Stomach (tissue), 9 donors: ENCODE measurements around the gene MPC2. TPM values are rescaled to one million over a fixed set of nuclear protein-coding genes. Genes with fewer than 3 reads are reported as not detected.

Experiments used
- DNase-seq, 2 donors: peaks; one replicate each; pipeline versions ENCODE4 v3.0.0 to v3.0.0-alpha.2; 2013 to 2019
- H3K27ac ChIP-seq, 5 donors: fragments of 200-600 bp in 4 of 5; sonication (generic) in 4 of 5; one replicate each; pipeline ENCODE4 v1.5.1; 2013 to 2019; ENCODE audit warnings: mild to moderate bottlenecking in 1 of 5, moderate library complexity in 1 of 5
- H3K27me3 ChIP-seq, 3 donors: fragments of 200-600 bp; sonication (generic); one replicate each; pipeline ENCODE4 v1.5.1; 2017 to 2019; ENCODE audit warnings: mixed run types in 1 of 3
- H3K36me3 ChIP-seq, 4 donors: fragments of 200-600 bp; sonication (generic); 1 replicate in 3 of 4; 2 replicates in 1 of 4; pipeline ENCODE4 v1.5.1; 2016 to 2019
- H3K4me1 ChIP-seq, 4 donors: fragments of 200-600 bp; sonication (generic); one replicate each; pipeline ENCODE4 v1.5.1; 2016 to 2019
- H3K4me3 ChIP-seq, 4 donors: fragments of 200-600 bp; sonication (generic) in 3 of 4; one replicate each; pipeline ENCODE4 v1.5.1; 2016 to 2019; ENCODE audit warnings: mild to moderate bottlenecking in 1 of 4
- H3K9me3 ChIP-seq, 4 donors: fragments of 200-600 bp; sonication (generic); one replicate each; pipeline ENCODE4 v1.5.1; 2016 to 2019
- EP300 ChIP-seq: sonication (generic); formaldehyde crosslinking; IDR thresholded peaks from one replicate; pipeline ENCODE4 v1.6.1; 2017; ENCODE audit warnings: antibody characterized with exemption
- POLR2A ChIP-seq, 4 donors: fragments of 450-650 bp; IDR thresholded peaks; one replicate each; pipeline ENCODE4 v1.6.1; 2016; ENCODE audit warnings: antibody characterized with exemption in 4 of 4, control low read depth in 2 of 4, mild to moderate bottlenecking in 1 of 4, moderate library complexity in 1 of 4
- POLR2AphosphoS5 ChIP-seq, 3 donors: sonication (generic); formaldehyde crosslinking; IDR thresholded peaks; one replicate each; pipeline ENCODE4 v1.6.1; 2016; ENCODE audit warnings: antibody characterized with exemption in 3 of 3
- WGBS, 5 donors: extraction: QIAGEN DNeasy Blood & Tissue Kit in 3 of 5; methylation state at CpG; one replicate each; pipeline versions ENCODE4 v1.1.5 to v1.1.7; 2013 to 2018; 5-methylcytosine and 5-hydroxymethylcytosine counted together
- intact Hi-C: fragments of 100-400 bp; cut with DNase I; formaldehyde crosslinking; loops from one replicate; pipeline ENCODE4 v1.15.1; 2023; ENCODE audit warnings: low total_unique reads
- polyA plus RNA-seq, 3 donors: library from polyadenylated mRNA; stranded (reverse); fragments of 200-250 nt; gene quantifications; one replicate each; pipeline ENCODE4 v1.2.3, GENCODE V29; 2013
- total RNA-seq, 5 donors: library from RNA; depleted of rRNA; stranded (reverse); fragments of >200 nt; gene quantifications; one replicate each; pipeline versions ENCODE4 v1.1.0 to v1.2.3, GENCODE V29; 2014 to 2016
- TF ChIP-seq, protein P1 (sequence below), 7 experiments: fragments of 450-650 bp in 4 of 7; fragments of 200-600 bp in 3 of 7; sonication (generic) in 3 of 7; IDR thresholded peaks; one replicate each; pipeline ENCODE4 v1.5.1; 2016 to 2019; ENCODE audit warnings: antibody characterized with exemption in 7 of 7, control low read depth in 2 of 7, mild to moderate bottlenecking in 1 of 7
- donor health status: healthy with polysubstance abuse.
- donor health status: Bipolar disorder and iron deficiency.
- donor health status: healthy.

Gene MPC2
- total and polyA plus RNA-seq, 8 donors, result 47.2 to 271 (median 62.2) TPM

DNA sequence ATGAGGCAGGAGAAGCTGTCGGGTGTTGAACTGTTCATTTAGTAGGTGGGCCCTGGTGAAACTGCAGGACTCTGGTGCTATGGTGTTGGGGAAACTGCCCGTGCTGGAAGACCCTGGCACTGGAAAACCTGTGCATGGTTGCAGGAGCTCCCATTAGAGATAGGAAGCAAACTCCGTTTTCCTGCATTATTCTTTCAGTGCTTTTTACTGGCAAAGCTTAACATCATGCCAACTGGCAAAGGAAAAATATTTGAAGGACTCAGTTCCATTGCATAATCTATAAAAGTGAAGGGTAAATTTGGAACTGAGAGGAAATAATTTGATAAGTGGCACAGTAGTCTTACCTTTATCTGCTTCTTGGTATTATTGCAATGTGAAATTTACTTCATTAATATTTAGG is 31.7 kb upstream of the MPC2 start:
- Histone ChIP-seq H3K36me3 (peaks cover 9 to 32% (median 27%) of the 10 kb centered on the region in 4 donors), H3K9me3 (no peaks in the 10 kb centered on the region), H3K27ac (no peak overlapping the region), H3K4me3 (no peak overlapping the region), H3K4me1 (peaks cover 0 to 12% (median 6%) of the 10 kb centered on the region in 4 donors), H3K27me3 (no peaks in the 10 kb centered on the region)
- no peak for TF ChIP-seq POLR2A (IDR thresholded peaks at IDR 0.05)
- TF ChIP-seq POLR2AphosphoS5 (IDR thresholded peaks at IDR 0.05), result no peak
- TF ChIP-seq, protein P1, sequence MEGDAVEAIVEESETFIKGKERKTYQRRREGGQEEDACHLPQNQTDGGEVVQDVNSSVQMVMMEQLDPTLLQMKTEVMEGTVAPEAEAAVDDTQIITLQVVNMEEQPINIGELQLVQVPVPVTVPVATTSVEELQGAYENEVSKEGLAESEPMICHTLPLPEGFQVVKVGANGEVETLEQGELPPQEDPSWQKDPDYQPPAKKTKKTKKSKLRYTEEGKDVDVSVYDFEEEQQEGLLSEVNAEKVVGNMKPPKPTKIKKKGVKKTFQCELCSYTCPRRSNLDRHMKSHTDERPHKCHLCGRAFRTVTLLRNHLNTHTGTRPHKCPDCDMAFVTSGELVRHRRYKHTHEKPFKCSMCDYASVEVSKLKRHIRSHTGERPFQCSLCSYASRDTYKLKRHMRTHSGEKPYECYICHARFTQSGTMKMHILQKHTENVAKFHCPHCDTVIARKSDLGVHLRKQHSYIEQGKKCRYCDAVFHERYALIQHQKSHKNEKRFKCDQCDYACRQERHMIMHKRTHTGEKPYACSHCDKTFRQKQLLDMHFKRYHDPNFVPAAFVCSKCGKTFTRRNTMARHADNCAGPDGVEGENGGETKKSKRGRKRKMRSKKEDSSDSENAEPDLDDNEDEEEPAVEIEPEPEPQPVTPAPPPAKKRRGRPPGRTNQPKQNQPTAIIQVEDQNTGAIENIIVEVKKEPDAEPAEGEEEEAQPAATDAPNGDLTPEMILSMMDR (IDR thresholded peaks at IDR 0.05), result no peak
- TF ChIP-seq EP300, result no peak
- intact Hi-C loops, result no loop called here
- no peak for DNase-seq
- WGBS, 5 donors, result 61 to 73% (median 63%) methylated on average over 3 of the region's 3 CpGs

DNA sequence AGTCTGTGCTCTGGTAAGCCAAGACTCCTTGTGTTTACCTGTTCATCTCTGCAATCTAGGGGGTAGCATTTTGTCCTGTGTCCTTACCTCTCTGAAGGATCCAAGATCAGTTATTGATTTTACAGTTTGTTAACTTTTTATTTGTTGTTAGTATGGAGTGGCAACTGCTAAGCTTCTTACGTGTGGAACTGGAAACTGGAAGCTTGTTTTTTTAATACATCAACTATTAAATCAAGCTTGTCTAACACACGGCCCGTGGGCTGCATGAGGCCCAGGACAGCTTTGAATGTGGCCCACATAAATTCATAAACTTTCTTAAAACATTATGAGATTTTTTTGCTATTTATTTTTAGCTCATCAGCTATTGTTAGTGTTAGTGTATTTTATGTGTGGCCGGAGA is 29.2 kb upstream of the MPC2 start:
- H3K36me3 ChIP-seq, result peaks cover 9 to 27% (median 24%) of the 10 kb centered on the region in 4 donors
- no peaks in the 10 kb centered on the region for H3K27me3 ChIP-seq
- no peak for DNase-seq
- TF ChIP-seq EP300, result no peak
- TF ChIP-seq, protein P1 (IDR thresholded peaks at IDR 0.05), result no peak
- no peak for TF ChIP-seq POLR2AphosphoS5 (IDR thresholded peaks at IDR 0.05)
- TF ChIP-seq POLR2A (IDR thresholded peaks at IDR 0.05), result no peak
- intact Hi-C loops, result no loop called here
- no peak overlapping the region for H3K27ac ChIP-seq
- peaks cover 0 to 12% (median 6%) of the 10 kb centered on the region in 4 donors for H3K4me1 ChIP-seq
- H3K4me3 ChIP-seq, result no peak overlapping the region
- H3K9me3 ChIP-seq, result no peaks in the 10 kb centered on the region
- whole genome bisulfite sequencing, 5 donors, result 45 to 66% (median 57%) methylated on average over 4 of the region's 4 CpGs

DNA sequence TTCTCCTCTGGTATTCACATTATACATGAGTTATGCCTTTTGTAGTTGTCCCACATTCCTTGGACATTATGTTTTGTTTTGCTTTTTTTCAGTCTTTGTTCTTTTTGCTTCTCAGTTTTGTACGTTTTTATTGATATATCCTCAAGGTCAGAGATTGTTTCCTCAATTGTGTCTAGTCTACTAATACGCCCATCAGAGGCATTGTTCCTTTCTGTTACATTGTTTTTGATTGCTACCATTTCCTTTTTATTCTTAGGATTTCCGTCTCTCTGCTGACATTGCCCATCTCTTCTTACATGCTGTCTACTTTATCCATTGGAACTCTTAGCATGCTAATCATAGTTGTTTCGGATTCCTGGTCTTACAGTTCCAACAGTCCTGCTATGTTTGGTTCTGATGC is 27.8 kb upstream of the MPC2 start:
- WGBS, 5 donors, result 80 to 87% (median 86%) methylated on average over 4 of the region's 4 CpGs

DNA sequence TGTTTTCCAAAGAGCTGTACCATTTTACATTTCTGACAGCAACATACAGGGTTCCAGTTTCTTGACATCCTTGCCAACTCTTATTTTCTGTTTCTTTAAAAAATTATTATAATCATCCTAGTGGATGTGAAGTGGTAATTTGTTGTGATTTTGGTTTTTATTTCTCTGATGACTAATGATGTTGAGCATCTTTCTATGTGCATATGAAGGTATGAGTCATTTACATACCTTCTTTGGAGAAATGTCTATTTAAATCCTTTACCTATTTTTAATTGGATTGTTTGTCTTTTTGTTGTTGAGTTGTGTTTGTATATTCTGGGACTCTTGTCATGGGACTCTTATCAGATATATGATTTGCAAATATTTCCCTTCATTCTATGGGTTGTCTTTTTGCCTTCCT is 20.8 kb upstream of the MPC2 start:
- no peaks in the 10 kb centered on the region for H3K9me3 ChIP-seq
- no peak overlapping the region for H3K27ac ChIP-seq
- TF ChIP-seq POLR2A (IDR thresholded peaks at IDR 0.05) (no peak), EP300 (no peak), POLR2AphosphoS5 (IDR thresholded peaks at IDR 0.05) (no peak)
- TF ChIP-seq, protein P1 (IDR thresholded peaks at IDR 0.05), result no peak
- H3K27me3 ChIP-seq, result no peaks in the 10 kb centered on the region
- no peak overlapping the region for H3K4me3 ChIP-seq
- intact Hi-C loops, result no loop called here
- H3K4me1 ChIP-seq, result peaks cover 0 to 14% (median 0%) of the 10 kb centered on the region in 4 donors
- DNase-seq, result no peak
- H3K36me3 ChIP-seq, result peaks cover 23 to 42% (median 36%) of the 10 kb centered on the region in 4 donors

More for the DNA sequence above, 27.8 kb upstream of the MPC2 start:
- Histone ChIP-seq H3K4me3 (no peak overlapping the region), H3K27me3 (no peaks in the 10 kb centered on the region), H3K4me1 (peaks cover 0 to 17% (median 6%) of the 10 kb centered on the region in 4 donors), H3K9me3 (no peaks in the 10 kb centered on the region), H3K27ac (no peak overlapping the region), H3K36me3 (peaks cover 9 to 29% (median 20%) of the 10 kb centered on the region in 4 donors)
- intact Hi-C loops, result no loop called here
- TF ChIP-seq, protein P1 (IDR thresholded peaks at IDR 0.05), result no peak
- no peak for TF ChIP-seq POLR2A (IDR thresholded peaks at IDR 0.05)
- TF ChIP-seq POLR2AphosphoS5 (IDR thresholded peaks at IDR 0.05), result no peak
- no peak for TF ChIP-seq EP300
- no peak for DNase-seq
